ENCODE data around the gene KIF17. TPM values are rescaled to one million over a fixed set of nuclear protein-coding genes. Genes with fewer than 3 reads are reported as not detected.

Gene KIF17
- total RNA-seq, 1 donor from 2014 or later, result 2.2 TPM

GRCh38 chr1:20723159-20723536 lies 5.3 kb upstream of the KIF17 start:
- H3K4me1 Mint-ChIP-seq, result peaks cover 11% of the 10 kb centered on the region
- no peak overlapping the region for H3K4me3 Mint-ChIP-seq
- H3F3A ChIP-seq (ENCODE audit: low read depth), result no peaks in the 10 kb centered on the region
- H3K27ac ChIP-seq, result no peak overlapping the region
- peaks cover 22% of the 10 kb centered on the region for H3K27me3 ChIP-seq
- H3K9me3 ChIP-seq (ENCODE audit: low read depth), result no peaks in the 10 kb centered on the region
- H3K4me2 ChIP-seq, result no peak overlapping the region
- H3K9ac ChIP-seq, result no peak overlapping the region
- peaks cover 2% of the 10 kb centered on the region for H4K20me1 ChIP-seq (ENCODE audit: low read depth)
- no peak overlapping the region for H3K27ac Mint-ChIP-seq
- H2AFZ ChIP-seq (replicated peaks), result no peak overlapping the region
- H3K4me1 ChIP-seq, result peaks cover 3% of the 10 kb centered on the region
- H3K9me3 Mint-ChIP-seq, result no peaks in the 10 kb centered on the region
- H3K79me2 ChIP-seq (ENCODE audit: low read depth), result no peaks in the 10 kb centered on the region
- TF ChIP-seq EZH2phosphoT487 (IDR thresholded peaks at IDR 0.05) (no peak), CTCF (IDR thresholded peaks at IDR 0.05) (no peak), EZH2 (IDR thresholded peaks at IDR 0.05) (no peak)
- H3K27me3 Mint-ChIP-seq (ENCODE audit: insufficient read depth, low read depth), result peaks cover 8% of the 10 kb centered on the region
- no peaks in the 10 kb centered on the region for H3K36me3 Mint-ChIP-seq
- DNase-seq (ENCODE audit: low spot score), result no peak
- no peak overlapping the region for H3K4me3 ChIP-seq
- no peaks in the 10 kb centered on the region for H3K36me3 ChIP-seq

DNA sequence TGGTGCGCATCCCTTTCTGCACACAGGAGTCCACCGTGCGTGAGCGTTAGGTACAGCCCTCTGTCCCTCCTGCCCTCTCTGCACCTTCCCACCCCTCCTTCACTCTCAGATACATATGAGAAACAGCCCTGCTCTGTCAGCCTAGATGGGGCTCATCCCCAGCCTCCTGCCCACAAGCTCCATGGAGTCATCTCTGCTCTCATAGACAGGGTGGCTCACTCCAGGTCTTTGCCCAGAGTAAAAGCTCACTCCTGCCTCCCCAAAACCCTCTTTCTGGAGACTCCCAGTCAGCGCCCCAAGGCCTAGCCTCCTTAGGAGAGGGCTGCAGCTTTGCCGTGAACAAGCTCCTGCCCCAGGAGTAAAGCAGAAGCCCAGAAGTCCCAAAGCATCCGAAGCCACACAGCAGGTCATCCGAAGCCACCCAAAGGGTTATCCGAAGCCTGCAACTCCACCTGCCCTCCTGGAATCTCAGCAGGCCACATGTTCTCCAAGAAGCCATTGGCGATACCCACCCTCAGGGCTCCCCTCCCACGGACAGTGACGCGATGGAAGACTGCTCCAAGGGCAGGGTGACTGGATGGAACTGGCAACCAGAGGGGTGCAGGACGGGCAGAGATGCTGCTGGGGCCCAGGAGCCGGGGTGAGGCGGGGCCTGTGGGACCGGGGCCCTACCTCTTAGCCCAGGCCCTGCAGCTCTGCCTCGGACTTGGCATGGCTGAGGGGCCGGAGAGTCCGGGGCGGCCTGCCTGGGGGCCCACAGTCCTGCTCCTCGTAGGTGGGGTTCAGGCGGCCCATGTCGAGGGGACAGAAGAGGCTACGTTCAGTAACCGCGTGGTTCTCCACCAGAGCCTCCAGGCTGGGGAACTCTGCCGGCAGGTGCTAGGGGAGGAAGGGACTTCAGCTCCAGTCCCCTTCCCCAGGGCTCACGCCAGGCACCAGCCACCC lies 3.6 kb upstream of the KIF17 start:
- Histone ChIP-seq H3K4me3 (no peak overlapping the region), H3K27ac (no peak overlapping the region), H3K79me2 (ENCODE audit: low read depth) (no peaks in the 10 kb centered on the region), H4K20me1 (ENCODE audit: low read depth) (no peaks in the 10 kb centered on the region), H3F3A (ENCODE audit: low read depth) (peaks cover 4% of the 10 kb centered on the region), H3K4me1 (no peaks in the 10 kb centered on the region), H3K9me3 (ENCODE audit: low read depth) (no peaks in the 10 kb centered on the region), H3K36me3 (no peaks in the 10 kb centered on the region), H3K9ac (no peak overlapping the region), H3K27me3 (peaks cover 35% of the 10 kb centered on the region), H2AFZ (replicated peaks) (no peak overlapping the region), H3K4me2 (no peak overlapping the region)
- H3K27me3 Mint-ChIP-seq (ENCODE audit: insufficient read depth, low read depth), result peaks cover 12% of the 10 kb centered on the region
- DNase-seq (ENCODE audit: low spot score), result no peak
- H3K4me3 Mint-ChIP-seq, result no peak overlapping the region
- H3K36me3 Mint-ChIP-seq, result no peaks in the 10 kb centered on the region
- H3K4me1 Mint-ChIP-seq, result peaks cover 14% of the 10 kb centered on the region
- peak overlapping the region; percentile 16 for H3K27ac Mint-ChIP-seq
- TF ChIP-seq EZH2 (IDR thresholded peaks at IDR 0.05) (no peak), CTCF (IDR thresholded peaks at IDR 0.05) (no peak), EZH2phosphoT487 (IDR thresholded peaks at IDR 0.05) (no peak)
- no peaks in the 10 kb centered on the region for H3K9me3 Mint-ChIP-seq

DNA sequence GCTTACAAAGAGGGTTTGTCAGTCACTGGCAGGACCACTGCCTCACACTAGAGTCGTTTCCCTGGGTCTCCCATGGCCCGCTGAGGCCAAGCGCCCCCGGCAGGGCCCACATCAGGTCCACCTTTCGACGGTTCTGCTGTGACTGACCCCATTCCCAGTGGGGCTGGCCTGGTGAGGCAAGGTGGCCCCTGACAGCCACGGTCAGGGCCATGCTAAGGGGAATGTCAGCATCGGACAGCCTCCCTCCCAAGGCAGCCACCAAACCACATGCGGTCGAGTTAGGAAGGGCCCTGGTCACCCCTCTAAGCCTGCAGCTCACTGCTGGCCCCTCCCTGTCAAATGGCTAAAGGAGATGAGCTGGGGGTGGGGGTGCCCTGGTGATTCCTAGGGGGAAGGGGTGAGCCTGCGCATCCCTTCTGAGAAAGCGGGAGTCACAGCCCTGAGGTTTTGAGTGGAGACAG lies 2.9 kb upstream of the KIF17 start:
- Histone ChIP-seq H3K4me1 (no peaks in the 10 kb centered on the region), H3K4me2 (no peak overlapping the region), H4K20me1 (ENCODE audit: low read depth) (no peaks in the 10 kb centered on the region), H3K27me3 (peaks cover 35% of the 10 kb centered on the region), H3K9me3 (ENCODE audit: low read depth) (no peaks in the 10 kb centered on the region), H3K36me3 (no peaks in the 10 kb centered on the region), H3K4me3 (no peak overlapping the region), H2AFZ (replicated peaks) (no peak overlapping the region), H3K27ac (no peak overlapping the region), H3K9ac (no peak overlapping the region), H3K79me2 (ENCODE audit: low read depth) (no peaks in the 10 kb centered on the region), H3F3A (ENCODE audit: low read depth) (peaks cover 4% of the 10 kb centered on the region)
- peaks cover 16% of the 10 kb centered on the region for H3K4me1 Mint-ChIP-seq
- TF ChIP-seq EZH2 (IDR thresholded peaks at IDR 0.05) (no peak), EZH2phosphoT487 (IDR thresholded peaks at IDR 0.05) (no peak), CTCF (IDR thresholded peaks at IDR 0.05) (no peak)
- no peak overlapping the region for H3K27ac Mint-ChIP-seq
- H3K4me3 Mint-ChIP-seq, result no peak overlapping the region
- DNase-seq (ENCODE audit: low spot score), result no peak
- no peaks in the 10 kb centered on the region for H3K9me3 Mint-ChIP-seq
- H3K27me3 Mint-ChIP-seq (ENCODE audit: insufficient read depth, low read depth), result peaks cover 12% of the 10 kb centered on the region
- H3K36me3 Mint-ChIP-seq, result no peaks in the 10 kb centered on the region

Data from neural progenitor cell (in vitro differentiated cells).